Measurements from ENCODE around the gene TGIF2LY.
"Not testable (repeated sequence)": the region's sequence is repeated elsewhere in the genome, so short reads cannot be mapped to it uniquely, and the experiment has no call there.

Gene TGIF2LY

GRCh38 chrY:3578767-3579166, at the start of gene TGIF2LY:
Gene TGIF2LY (plus strand): TSS chrY:3579067. CDS start chrY:3579245, 178 bp downstream.
- not testable (repeated sequence) for DNase-seq

Data from activated CD4-positive, alpha-beta T cell treated with anti-CD3 and anti-CD28 coated beads, Interleukin-2, Interleukin-6, amounts not matched to agents 100 ng/mL and 50 ng/mL, durations not matched to agents 16 hours and 8 hours (primary cell).